HG02759 (cell line): Measurements from ENCODE around the gene ETV7.
"Not testable (repeated sequence)": the region's sequence is repeated elsewhere in the genome, so short reads cannot be mapped to it uniquely, and the experiment has no call there.

ENCODE experiments used
- ATAC-seq: cut with Tn5 transposase; IDR thresholded peaks from one replicate; pipeline ENCODE4 v1.9.1; 2021; ENCODE audit warnings: mild to moderate bottlenecking, moderate library complexity; ENCODE audit not compliant: unreplicated experiment

Gene ETV7

GRCh38 chr6:36343109-36343680, 44.3 kb downstream of the ETV7 start:
- no peak for ATAC-seq

GRCh38 chr6:36340618-36341454, 46.6 kb downstream of the ETV7 start:
- ATAC-seq: peak; percentile 68

DNA sequence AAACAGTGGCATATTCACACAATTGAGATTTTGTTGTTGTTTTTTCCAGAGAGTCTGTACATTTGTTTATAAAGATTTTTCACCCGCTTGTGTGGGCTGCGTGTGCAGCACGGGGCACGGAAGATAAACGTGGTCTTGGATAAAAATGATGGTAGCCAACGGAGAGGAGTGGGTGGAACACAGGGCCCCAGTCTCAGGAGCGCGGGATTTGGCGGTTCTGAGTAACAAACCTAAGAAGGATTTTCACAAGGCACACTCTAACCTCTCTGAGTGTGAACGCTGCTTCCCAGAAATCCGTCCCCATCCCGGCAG, 47.2 kb downstream of the ETV7 start:
- ATAC-seq: no peak

- ATAC-seq: no peak
Observed at GRCh38 chr6:36339146-36339545, 48.3 kb downstream of the ETV7 start.

DNA sequence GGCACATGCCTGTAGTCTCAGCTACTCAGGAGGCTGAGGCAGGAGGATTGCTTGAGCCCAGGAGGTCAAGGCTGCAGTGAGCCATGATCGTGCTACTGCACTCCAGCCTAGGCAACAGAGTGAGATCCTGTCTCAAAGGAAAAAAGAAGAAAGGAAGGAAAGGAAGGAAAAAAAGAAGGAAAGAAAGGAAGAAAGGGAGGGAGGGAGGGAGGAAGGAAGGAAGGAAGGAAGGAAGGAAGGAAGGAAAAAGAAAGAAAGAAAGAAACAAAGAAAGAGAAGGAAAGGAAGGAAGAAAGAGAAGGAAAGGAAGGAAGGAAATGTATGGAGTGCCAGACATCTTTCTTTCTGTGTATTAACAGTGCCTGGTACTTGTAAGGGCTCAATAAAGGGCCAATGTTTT, 49.2 kb downstream of the ETV7 start:
- not testable (repeated sequence) for ATAC-seq

DNA sequence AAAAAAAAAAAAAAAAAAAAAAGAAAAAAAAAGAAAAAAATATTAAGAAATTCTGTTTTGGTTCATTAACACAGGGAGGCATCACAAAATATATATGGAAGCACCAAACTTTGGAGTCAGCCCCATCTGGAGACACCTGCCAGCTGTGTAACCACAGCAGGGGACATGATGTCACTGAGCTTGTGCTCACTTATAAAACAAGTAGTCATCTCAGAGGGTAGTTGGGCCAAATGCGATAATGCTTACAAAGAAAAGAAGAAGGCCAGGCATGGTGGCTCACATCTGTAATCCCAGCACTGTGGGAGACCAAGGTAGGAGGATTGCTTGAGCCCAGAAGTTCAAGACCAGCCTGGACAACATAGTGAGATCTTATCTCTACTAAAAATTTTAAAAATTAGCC, 49.7 kb downstream of the ETV7 start:
- ATAC-seq: no peak

GRCh38 chr6:36336779-36337241, 50.7 kb downstream of the ETV7 start, which contains the start of gene BNIP5:
Gene BNIP5, minus strand, starts transcription at chr6:36336888. Its CDS starts 6,198 bp downstream, at chr6:36330690.
- ATAC-seq: no peak

GRCh38 chr6:36336208-36336710, 51.2 kb downstream of the ETV7 start:
- no peak for ATAC-seq

GRCh38 chr6:36335465-36336207, 51.8 kb downstream of the ETV7 start:
- ATAC-seq: no peak

DNA sequence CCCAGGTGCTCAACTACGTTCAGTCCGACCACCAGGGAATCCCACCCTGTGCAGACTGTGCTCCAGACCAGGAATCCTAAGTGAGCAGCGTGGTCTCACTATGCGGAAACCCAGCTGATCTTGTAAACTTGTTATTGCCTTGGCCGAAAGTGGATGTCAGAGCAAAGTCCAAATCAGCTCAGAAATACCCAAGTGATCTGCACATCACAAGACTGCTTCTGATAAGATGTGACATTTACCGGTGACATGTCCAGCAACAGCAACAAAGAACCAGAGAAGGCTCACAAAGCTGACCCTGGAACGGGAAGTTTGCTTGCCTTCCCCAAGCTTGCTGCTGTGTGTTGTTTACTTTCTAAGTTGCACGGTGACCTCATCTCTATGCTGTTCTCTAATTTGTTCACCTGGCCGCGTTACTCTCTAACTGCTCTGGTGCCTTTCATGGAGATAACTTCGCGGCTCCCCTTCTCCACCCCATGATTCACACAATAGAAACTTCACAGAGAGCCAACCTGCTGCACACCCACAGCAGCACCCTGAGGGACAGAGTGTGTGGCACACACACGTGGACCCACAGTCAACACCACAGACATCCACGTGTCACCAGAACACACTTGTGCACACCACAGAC, 52.5 kb downstream of the ETV7 start:
- ATAC-seq: no peak

GRCh38 chr6:36333931-36334725, 53.3 kb downstream of the ETV7 start:
- no peak for ATAC-seq

GRCh38 chr6:36333171-36333895, 54.1 kb downstream of the ETV7 start:
- ATAC-seq: no peak

DNA sequence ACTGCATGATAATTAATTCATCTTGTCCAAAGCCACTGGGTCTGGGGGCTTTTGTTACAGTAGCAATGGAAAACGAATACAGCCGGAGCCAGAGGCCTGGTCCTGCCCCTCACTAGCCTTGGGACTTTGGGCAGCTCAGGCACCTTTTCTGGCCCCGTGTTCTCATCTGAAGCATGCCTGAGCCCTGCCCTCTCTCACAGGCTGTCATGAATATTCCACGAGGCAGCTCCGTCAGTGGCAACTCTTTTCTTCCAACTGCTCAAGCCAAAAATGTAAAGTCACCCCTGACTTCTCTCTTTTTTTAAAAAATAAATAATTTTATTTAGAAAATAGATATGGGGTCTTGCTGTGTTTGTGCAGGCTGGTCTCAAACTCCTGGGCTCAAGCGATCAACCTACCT, 56.1 kb downstream of the ETV7 start:
- no peak for ATAC-seq

GRCh38 chr6:36330366-36330765, 57.1 kb downstream of the ETV7 start:
- ATAC-seq: no peak

- no peak for ATAC-seq
Observed at GRCh38 chr6:36329798-36330291, 57.6 kb downstream of the ETV7 start.

DNA sequence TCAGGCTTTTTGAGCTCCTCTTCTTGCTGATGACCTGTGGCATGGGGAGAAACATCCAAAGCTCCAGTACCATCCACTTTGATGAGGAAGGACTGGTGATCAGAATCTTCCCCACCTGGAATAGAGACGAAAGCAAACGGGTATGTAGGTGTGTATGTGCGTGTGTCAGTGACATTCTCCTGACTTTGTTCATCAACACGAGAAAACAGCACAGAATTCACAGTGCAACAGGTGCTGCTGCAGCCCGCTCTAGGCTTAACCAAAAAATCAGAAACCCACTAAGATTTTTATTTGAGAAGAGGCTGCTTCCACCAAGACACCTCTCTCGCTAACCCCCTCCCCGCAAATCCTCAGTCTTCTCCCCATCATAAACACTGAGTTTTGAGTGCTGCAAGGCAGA, 58.9 kb downstream of the ETV7 start:
- no peak for ATAC-seq

DNA sequence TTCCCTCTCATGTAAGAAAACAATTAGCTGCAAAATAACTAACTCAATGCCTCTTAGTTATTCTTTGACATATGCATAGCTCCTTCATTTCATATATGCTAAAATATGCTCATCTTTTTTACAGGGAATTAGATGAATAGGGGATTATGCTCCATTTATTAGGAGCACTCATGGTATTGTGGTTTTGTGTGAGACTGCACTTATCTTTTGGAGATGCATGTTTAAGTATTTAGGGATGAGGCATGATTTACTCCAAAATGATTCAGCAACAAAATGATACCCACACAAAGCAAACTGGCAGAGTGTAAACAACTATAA, 59.6 kb downstream of the ETV7 start:
- no peak for ATAC-seq

- ATAC-seq: no peak
Observed at GRCh38 chr6:36327226-36327918, 60.1 kb downstream of the ETV7 start.

GRCh38 chr6:36326356-36326995, 61.0 kb downstream of the ETV7 start:
- no peak for ATAC-seq
